Measurements from ENCODE around the gene PGM5.

Gene PGM5

DNA sequence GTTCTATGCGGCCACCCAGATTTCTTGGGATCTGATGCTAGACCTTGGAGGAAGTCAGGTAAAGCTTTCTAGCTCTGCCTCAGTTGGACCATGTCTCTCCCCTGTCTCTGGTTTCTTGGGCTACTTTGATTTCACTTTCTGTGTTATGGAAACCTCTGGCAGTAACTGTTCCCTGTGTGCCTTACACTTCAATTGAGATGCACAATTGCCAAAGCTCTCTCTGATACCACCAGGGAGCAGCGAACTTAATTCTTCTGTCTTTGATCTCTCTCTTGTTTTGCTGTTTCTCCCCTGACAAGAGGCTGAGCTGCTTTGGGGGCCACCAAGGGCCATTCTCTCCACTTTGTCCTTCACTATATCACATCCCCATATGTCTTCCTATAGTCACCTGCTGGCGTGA is 61.4 kb downstream of the PGM5 start:
- DNase-seq (ENCODE audit: insufficient read length), result no peak
- no peak for TF ChIP-seq TAF1 (IDR thresholded peaks at IDR 0.05; ENCODE audit: borderline replicate concordance, low read depth, low read length)
- no peak for TF ChIP-seq POLR2A (IDR thresholded peaks at IDR 0.05; ENCODE audit: low read depth, low read length)
- TF ChIP-seq POLR2AphosphoS5 (IDR thresholded peaks at IDR 0.05; ENCODE audit: low read depth, low read length), result no peak
- no peak for FAIRE-seq

DNA sequence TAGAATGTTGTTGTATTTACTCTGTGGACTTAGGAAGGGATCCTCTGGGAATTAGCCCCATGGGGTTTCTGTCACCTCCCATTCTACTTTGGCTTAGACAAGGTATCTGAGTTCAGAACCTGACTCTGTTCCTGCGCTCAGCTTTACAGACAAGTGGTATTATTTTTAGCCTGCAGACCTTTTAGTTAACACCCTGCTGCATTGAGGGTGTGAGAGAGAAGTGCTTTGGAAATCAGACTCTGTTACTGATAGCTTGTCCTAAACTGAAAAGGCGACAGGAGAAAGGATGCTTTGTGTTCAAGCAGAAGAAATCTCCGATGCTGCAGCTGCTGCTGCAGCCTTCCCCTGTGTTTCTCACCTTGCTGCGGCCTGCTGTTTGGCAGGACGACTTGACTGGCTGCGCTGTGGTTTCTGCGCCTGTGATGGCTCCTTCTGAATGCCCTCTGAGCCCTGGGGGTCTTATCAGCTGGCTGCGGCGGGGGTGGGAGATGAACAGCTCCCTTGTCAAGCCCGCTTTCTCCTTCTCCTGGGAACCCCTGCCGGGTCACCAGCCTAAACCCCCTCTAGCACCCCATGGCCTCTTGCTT is 61.9 kb downstream of the PGM5 start:
- no peak for FAIRE-seq
- TF ChIP-seq POLR2A (IDR thresholded peaks at IDR 0.05; ENCODE audit: low read depth, low read length) (no peak), TAF1 (IDR thresholded peaks at IDR 0.05; ENCODE audit: borderline replicate concordance, low read depth, low read length) (no peak), POLR2AphosphoS5 (IDR thresholded peaks at IDR 0.05; ENCODE audit: low read depth, low read length) (no peak)
- DNase-seq (ENCODE audit: insufficient read length), result no peak

DNA sequence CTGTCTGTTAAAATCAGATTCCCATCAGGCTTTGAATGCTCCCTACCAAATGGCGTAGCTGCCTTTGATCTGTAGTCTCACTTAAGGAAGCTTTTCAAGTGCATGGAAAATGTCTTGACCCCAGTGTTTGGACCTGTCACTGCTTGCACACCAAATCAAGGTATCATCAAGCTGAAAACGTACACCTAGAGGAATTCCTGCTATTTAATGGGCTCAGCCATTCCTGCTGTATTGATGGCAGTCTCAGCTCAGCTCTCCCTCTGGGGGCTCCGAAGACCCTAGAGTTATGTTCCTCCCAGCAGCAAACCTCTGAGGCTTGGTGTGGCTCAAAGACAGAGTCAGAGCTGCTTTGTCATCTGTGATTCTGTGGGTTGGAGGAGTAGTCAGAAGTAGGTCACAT is 63.5 kb downstream of the PGM5 start:
- no peak for DNase-seq (ENCODE audit: insufficient read length)
- TF ChIP-seq POLR2A (IDR thresholded peaks at IDR 0.05; ENCODE audit: low read depth, low read length) (no peak), POLR2AphosphoS5 (IDR thresholded peaks at IDR 0.05; ENCODE audit: low read depth, low read length) (no peak), TAF1 (IDR thresholded peaks at IDR 0.05; ENCODE audit: borderline replicate concordance, low read depth, low read length) (no peak)
- FAIRE-seq, result no peak

DNA sequence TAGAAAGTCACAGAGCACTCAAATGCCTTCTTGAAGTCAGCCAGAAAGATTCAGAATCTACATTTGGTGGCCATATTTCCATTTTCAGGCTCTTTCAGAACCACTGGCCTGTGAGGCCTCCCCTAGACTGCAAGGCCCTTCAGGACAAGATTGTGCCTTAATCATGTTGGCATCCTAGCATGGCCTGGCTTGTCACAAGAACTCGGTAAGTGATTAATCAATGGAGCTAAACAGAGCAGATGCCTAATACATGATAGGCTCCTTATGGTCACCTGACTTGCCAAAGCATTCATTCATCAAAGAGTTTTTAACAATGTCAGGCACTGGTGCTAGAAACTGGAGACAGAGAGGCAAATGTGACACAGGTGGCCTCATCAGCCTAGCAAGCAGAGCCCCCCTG is 70.3 kb downstream of the PGM5 start:
- DNase-seq (ENCODE audit: insufficient read length) (no peak), FAIRE-seq (no peak)
- TF ChIP-seq TAF1 (IDR thresholded peaks at IDR 0.05; ENCODE audit: borderline replicate concordance, low read depth, low read length), result no peak
- TF ChIP-seq POLR2AphosphoS5 (IDR thresholded peaks at IDR 0.05; ENCODE audit: low read depth, low read length), result no peak
- no peak for TF ChIP-seq POLR2A (IDR thresholded peaks at IDR 0.05; ENCODE audit: low read depth, low read length)

DNA sequence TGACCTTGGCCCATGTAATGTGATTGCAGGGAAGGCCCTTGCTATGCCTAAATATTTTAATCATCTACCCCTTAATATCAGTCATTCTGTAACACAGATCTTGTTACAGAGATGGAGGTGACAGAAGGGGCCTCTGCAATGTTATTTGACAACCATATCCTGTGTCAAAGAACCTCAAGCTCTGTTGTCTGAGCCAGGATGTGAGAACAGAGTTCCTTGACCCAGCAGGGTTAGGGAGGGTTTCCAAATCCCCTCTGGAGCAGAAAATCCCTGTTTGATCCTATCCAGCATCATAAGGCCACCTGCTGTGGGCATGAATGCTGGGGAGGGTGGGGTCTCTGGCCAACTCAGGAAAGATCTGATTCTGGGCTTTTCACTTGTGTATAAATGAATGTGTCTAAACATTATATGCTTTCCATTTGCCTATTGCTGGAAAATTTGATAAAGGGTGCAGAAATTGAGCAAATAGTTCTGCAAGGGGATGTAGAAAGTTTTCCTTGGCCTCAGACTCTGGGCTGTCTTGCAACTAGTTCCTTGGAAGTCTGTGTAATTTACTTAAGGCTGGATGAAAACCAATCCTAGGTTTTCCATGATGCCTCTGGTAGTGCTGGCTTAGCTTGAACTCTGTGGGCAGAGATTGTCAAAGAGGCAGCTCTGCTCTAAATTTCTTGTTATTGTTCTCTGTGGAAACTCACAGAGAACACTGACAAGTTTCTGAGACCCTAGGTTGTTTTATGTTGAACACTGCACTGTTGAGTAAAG is 71.0 kb downstream of the PGM5 start:
- no peak for FAIRE-seq
- no peak for TF ChIP-seq POLR2AphosphoS5 (IDR thresholded peaks at IDR 0.05; ENCODE audit: low read depth, low read length)
- TF ChIP-seq POLR2A (IDR thresholded peaks at IDR 0.05; ENCODE audit: low read depth, low read length), result no peak
- TF ChIP-seq TAF1 (IDR thresholded peaks at IDR 0.05; ENCODE audit: borderline replicate concordance, low read depth, low read length), result no peak
- DNase-seq (ENCODE audit: insufficient read length), result no peak

DNA sequence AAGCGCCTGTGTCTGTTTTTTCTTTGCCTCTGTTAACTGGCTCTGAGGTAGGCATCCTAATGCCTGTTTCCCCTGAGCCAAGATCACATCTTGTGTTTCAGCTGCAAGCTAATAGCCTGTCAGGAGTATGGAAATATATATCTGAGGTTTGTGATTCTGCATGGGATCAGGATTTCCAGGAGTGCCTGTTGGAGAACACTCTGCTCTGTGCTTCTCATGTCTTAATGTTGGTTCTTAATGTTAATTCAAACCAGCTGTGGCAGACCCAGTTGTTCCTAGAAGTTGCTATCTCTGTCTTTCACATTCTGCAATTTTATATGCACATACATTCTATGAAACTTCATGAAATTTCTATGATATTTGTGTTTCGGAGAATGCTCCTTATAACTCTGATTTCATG is 72.1 kb downstream of the PGM5 start:
- DNase-seq (ENCODE audit: insufficient read length), result no peak
- TF ChIP-seq TAF1 (IDR thresholded peaks at IDR 0.05; ENCODE audit: borderline replicate concordance, low read depth, low read length) (no peak), POLR2AphosphoS5 (IDR thresholded peaks at IDR 0.05; ENCODE audit: low read depth, low read length) (no peak), POLR2A (IDR thresholded peaks at IDR 0.05; ENCODE audit: low read depth, low read length) (no peak)
- no peak for FAIRE-seq

DNA sequence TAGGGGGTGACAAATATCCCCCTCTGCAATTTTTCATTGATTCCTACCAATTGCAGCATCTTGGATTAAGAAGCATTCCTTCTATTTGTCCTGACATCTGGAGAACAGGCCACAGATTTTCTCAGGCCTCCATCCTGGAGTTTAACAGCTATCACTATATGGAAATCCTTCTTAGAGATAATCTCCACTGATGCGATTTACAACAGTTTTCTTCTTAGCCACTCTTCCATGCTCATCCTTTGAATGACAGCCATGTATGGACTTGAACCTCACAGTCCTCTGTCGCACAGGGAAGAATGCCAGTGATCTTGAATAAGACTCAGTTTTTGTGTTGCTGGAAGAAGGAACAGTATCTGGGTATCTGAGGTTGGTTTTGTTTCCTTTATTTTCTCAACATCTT is 73.2 kb downstream of the PGM5 start:
- FAIRE-seq (no peak), DNase-seq (ENCODE audit: insufficient read length) (no peak)
- no peak for TF ChIP-seq POLR2A (IDR thresholded peaks at IDR 0.05; ENCODE audit: low read depth, low read length)
- no peak for TF ChIP-seq POLR2AphosphoS5 (IDR thresholded peaks at IDR 0.05; ENCODE audit: low read depth, low read length)
- no peak for TF ChIP-seq TAF1 (IDR thresholded peaks at IDR 0.05; ENCODE audit: borderline replicate concordance, low read depth, low read length)

DNA sequence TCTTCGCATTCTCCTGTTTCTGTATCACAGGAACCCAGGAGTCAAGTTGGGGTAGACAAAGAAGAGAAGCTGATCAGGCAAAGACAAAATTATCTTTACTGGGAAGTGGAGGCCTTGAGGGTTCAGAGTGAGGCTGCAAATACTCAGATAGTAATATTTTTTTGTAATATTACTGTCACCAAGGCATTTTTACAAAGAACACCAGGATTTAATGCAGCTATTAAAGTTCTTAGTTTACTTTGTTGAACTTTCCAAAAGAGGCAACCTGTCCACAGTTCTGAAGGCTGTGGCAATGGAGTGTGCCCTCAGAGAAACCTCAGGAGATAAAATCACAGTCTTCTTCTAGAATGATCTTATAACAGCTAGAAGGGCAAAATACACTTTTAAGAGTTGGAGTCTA is 74.9 kb downstream of the PGM5 start:
- DNase-seq (ENCODE audit: insufficient read length), result no peak
- no peak for FAIRE-seq
- no peak for TF ChIP-seq TAF1 (IDR thresholded peaks at IDR 0.05; ENCODE audit: borderline replicate concordance, low read depth, low read length)
- no peak for TF ChIP-seq POLR2AphosphoS5 (IDR thresholded peaks at IDR 0.05; ENCODE audit: low read depth, low read length)
- no peak for TF ChIP-seq POLR2A (IDR thresholded peaks at IDR 0.05; ENCODE audit: low read depth, low read length)

DNA sequence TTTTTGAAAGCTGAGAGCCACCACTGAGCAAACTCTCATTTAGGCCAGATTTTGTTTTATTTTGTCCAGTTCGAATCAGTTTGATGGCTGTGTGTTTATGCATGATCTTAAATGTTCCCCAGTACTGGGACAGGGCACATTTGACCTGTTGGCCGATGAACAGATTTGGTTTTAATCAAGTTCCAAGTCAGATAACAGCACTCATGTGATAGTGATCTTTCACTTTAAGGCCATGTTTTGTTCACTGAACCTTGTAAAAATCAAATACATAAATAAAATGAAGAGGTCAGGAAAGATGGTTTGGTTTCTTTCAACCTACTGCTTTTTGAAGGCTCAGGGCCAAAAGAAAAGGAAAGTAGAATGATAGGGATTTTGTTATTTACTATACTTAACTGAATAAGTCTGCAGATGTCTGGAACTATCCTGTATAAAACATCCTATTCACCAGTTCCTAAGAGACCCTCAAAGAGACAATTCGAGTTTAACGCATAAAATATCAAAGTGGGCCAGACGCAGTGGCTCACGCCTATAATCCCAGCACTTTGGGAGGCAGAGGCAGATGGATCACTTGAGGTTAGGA is 77.2 kb downstream of the PGM5 start:
- FAIRE-seq (no peak), DNase-seq (ENCODE audit: insufficient read length) (no peak)
- no peak for TF ChIP-seq POLR2A (IDR thresholded peaks at IDR 0.05; ENCODE audit: low read depth, low read length)
- TF ChIP-seq POLR2AphosphoS5 (IDR thresholded peaks at IDR 0.05; ENCODE audit: low read depth, low read length), result no peak
- TF ChIP-seq TAF1 (IDR thresholded peaks at IDR 0.05; ENCODE audit: borderline replicate concordance, low read depth, low read length), result no peak

DNA sequence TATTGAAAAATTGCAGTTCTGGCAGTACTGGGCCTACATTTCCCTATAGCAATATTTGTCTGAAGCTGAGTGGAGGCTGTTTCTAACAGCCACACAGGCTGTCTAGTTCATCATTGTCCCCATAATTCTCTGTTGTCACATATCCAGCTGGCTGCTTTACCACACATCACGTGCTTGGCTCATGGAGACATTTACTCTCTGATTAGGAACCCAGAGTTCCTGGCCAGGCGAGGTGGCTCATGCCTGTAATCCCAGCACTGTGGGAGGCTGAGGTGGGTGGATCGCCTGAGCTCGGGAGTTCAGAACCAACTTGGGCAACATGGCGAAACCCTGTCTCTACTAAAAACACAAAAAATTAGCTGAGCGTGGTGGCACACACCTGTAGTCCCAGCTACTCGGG is 81.4 kb downstream of the PGM5 start:
- no peak for FAIRE-seq
- TF ChIP-seq POLR2AphosphoS5 (IDR thresholded peaks at IDR 0.05; ENCODE audit: low read depth, low read length) (no peak), POLR2A (IDR thresholded peaks at IDR 0.05; ENCODE audit: low read depth, low read length) (no peak), TAF1 (IDR thresholded peaks at IDR 0.05; ENCODE audit: borderline replicate concordance, low read depth, low read length) (no peak)
- no peak for DNase-seq (ENCODE audit: insufficient read length)

DNA sequence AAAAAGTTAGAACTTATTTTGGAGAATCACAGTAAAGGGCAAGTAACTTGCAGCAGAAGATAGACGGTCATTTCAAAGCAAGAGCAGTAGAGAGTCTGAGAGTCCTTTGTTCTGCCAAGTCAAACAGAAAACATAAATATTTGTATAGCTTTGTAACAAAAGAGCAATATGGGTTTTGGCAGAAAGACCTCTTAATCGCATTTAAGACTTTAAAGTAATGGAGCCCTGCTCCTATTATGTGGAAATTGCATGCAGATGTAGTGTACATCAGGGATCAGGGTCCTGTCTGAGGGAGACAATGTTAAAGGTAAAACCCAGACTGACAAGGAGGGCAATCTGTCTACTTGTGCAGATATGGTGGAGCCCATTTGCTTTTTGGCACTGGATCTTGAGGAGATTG is 87.2 kb downstream of the PGM5 start:
- DNase-seq (ENCODE audit: insufficient read length), result no peak
- TF ChIP-seq TAF1 (IDR thresholded peaks at IDR 0.05; ENCODE audit: borderline replicate concordance, low read depth, low read length), result no peak
- no peak for TF ChIP-seq POLR2A (IDR thresholded peaks at IDR 0.05; ENCODE audit: low read depth, low read length)
- TF ChIP-seq POLR2AphosphoS5 (IDR thresholded peaks at IDR 0.05; ENCODE audit: low read depth, low read length), result no peak
- FAIRE-seq, result no peak

DNA sequence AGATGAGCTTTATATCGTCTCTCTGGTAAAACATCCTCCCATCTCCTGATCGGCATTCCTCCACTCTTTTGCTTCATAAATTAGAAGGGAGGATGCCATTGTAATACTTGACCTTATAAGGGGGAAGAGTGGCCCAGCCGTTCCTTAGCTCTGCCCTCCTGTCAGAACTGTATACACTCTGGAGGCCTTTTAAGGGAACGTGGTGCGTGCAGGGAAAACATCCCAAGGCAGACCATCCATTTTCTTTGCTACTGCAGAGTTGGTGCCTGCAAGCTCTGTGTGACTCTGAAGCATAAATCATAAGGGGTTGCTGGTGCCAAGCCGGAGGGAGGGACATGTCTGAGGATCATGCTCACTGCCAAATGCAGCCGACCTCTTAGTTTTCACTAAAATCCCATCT is 90.4 kb downstream of the PGM5 start:
- FAIRE-seq, result no peak
- no peak for DNase-seq (ENCODE audit: insufficient read length)
- TF ChIP-seq POLR2AphosphoS5 (IDR thresholded peaks at IDR 0.05; ENCODE audit: low read depth, low read length), result no peak
- no peak for TF ChIP-seq POLR2A (IDR thresholded peaks at IDR 0.05; ENCODE audit: low read depth, low read length)
- no peak for TF ChIP-seq TAF1 (IDR thresholded peaks at IDR 0.05; ENCODE audit: borderline replicate concordance, low read depth, low read length)
